NCI-H82 treated with DMSO at 0.1 percent for 48 hours (cell line): Measurements from ENCODE around the gene GSTM4.

Source experiments
- DNase-seq: peaks from one replicate; lab custom pipeline; 2025; ENCODE audit not compliant: unreplicated experiment; lab: John Stamatoyannopoulos, UW

Gene GSTM4

DNA sequence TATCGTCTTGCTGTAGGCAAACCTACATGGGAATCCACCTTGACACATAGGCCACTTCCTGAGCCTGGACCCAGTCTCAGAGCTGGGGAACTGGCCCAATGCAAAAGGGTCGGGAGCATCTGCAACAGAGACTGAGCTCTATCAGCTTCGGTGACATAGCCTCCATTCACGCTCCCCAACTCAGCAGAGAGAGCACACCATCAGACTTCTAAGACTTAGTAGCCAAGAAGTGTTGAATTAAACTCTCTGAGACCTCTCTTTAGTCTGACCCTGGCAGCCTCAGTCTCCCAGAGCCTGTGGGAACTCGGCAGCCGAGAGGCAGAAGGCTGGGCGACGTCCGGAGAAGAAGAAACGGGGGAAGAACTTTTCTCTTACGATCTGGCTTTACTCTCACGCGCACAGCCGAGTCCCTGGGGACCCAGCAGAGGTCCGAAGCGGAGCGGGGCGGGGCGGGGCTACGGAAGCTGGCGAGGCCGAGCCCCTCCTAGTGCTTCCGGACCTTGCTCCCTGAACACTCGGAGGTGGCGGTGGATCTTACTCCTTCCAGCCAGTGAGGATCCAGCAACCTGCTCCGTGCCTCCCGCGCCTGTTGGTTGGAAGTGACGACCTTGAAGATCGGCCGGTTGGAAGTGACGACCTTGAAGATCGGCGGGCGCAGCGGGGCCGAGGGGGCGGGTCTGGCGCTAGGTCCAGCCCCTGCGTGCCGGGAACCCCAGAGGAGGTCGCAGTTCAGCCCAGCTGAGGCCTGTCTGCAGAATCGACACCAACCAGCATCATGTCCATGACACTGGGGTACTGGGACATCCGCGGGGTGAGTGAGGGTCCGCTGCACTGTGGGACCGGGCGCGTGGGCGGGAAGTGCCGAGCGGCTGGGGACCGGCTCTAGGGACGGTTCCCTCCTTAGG, at the start of gene GSTM4:
TSS of gene GSTM4 (plus strand) at position 485 of the 905 bp plus-strand sequence. CDS start at position 776, 291 bp downstream.
- DNase-seq = peak; percentile 43

DNA sequence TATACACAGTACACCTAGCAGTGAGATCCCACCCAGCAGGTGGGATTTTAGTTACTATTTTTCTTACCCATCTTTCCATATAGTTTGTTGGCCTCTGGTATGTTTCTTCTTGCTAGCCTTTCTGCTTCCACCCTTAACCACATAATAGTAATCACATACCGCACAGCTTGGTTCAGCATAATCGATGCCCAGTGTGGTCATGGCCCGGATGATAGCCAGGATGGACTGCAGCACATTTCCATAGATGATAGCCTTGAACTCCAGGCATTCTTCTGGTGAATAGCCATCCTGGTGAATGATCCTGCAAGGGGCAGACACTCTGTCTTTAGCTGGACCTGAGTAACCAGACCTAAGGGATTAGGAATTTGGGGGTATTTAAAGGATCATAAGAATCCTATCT, 46.0 kb upstream of the GSTM4 start:
- no peak for DNase-seq

DNA sequence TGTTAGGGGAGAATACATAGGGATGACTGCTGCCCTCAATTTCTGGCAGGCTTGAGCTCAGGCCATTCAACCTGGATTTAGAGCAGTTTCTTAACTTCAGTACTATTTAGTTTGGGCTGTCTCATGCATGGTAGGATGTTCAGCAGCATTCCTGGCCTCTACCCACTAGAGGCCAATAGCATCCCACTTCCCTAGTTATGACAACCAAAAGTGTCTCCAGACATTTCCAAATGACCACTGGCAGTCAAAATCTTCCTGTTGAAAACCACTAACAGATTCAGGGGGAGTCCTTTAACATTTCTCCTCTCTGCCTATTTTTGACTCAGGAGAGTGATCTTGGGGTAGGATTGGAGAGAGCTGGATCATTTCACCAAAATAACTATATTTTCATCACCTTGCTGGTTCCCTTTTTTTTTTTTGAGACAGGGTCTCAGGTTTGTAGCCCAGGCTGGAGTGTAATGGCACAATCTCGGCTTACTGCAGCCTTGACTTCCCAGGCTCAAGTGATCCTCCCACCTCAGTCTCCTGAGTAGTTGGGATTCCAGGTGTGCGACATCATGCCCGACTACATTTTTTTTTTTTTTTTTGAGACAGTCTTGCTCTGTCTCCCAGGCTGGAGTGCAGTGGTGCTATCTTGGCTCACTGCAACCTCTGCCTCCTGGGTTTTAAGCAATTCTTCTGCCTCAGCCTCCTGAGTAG, 45.1 kb upstream of the GSTM4 start:
- DNase-seq = no peak

DNA sequence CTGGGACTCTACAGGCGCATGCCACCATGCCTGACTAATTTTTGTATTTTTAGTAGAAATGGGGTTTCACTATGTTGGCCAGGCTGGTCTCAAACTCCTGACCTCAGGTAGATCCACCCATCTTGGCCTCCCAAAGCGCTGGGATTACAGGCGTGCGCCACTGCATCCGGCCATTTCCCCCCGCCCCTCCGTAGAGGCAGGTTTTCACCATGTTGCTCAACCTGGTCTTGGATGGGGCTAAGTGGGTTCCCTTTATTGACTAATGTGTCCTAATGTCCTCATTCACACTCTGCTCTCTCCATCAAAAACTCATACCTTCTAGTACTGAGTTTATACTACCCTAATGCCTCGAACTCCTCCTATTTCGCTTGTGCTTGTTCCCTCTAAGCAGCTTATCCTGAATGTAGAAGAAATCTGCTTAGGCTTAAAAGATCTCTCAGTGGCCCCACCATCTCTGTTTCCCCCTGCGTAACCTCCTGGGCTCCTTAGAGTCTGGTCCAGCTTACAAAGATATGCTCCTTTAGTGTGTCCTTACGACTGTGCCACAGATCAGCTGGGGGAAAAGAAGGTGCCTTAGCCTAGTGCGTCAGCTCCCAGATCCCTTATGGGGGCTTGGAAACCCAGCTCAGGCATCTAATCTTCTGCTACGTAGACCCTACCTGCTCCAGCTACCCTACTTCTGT, 44.5 kb upstream of the GSTM4 start:
- DNase-seq = peak; percentile 98

DNA sequence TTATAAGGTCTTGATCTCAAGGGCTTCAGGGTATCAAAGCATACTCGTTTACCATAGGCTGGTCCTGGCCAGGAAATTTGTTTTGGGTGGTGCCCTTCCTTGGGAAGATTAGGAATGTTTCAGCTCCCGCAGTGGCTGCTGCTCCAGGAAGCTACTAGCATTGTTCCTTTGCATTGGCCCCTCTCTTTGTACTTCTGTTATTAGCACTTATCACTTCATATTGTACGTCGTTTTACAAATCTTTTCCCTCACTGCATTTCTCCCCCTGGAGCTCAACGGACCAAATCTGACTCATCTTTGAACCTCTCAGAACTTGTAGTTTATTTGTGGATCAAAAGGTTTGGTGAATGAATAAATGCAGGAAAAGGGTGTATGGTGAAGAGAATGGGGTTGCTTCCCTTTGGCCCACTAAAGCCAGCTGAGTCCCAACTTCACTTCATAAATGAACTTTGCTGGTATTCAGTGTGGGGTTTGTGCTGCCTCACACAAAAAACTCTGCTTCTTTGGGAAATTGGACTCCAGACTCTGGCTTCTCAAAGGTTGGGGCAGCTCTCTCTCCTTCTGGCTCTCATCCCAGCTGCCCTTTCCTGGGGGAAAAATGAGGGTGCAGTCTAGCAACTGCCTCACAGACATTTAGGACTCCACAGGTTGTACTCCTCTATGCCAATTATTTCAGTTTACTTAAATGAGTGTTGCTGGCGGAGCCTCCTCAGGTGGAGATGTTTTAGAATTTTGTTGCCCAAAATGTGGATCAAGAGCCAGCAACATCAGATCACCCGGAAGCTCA, 42.3 kb upstream of the GSTM4 start:
- no peak for DNase-seq

DNA sequence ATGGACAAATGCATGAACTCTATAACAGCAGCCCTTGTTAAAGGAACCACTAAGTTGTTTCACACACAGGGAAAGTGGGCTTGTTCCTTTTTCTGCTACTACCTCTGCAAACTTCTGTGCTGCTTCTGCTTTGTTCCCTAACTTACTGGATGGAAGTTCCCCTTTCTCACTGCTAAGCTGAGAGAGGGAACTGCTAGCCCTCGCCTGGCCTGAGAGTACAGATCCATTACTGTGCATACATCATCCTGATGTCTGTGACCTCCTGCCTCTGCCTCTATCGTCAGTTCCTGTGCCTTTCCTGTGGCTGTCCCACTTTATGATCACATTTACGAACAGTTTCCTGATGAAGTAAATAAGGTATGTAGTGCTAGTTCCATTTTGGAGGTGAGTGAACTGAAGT, 40.0 kb upstream of the GSTM4 start:
- no peak for DNase-seq

DNA sequence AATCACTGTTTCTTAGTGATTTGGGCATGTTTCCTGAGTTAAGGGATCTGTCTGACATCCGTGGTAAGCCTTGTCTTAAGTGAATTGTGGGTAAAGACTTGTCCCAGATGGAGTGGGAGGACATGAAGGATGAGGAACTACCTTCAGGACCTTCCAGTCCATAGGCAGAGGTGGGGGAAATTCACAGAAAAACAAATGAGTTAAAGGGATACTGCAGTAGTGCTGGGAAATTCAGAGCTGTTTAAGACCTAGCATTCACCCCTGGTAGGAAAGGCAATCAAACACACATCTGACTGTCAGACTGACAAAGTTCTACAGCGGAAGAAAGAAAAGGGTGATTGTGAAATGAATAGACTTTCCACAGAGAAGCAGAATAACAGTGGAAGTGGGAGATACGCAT, 39.5 kb upstream of the GSTM4 start:
- DNase-seq = no peak

DNA sequence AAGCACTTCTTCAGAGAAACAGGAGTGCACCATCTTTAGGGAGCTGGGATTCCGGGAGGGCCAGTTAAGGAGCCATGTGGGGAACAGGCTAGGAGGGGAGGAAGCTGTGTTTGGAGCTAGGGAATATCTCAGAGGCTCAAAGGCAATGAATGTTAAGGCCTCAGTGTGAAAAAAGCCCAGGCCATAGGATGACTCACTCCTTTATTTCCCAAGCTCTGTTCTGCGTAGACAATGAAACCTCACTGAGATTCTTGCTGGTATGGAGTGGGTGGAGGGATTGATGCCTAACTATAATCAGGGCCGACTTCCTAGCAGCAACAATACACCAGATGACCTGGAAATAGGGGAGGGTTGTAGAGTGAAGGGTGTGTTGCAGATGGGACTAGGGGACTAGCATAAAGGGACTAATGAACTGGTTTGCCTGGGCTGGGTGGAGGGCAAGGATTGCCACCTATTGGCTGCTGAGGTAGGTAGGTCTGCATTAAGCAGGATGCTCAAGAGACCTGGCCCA, 38.6 kb upstream of the GSTM4 start:
- DNase-seq = no peak

DNA sequence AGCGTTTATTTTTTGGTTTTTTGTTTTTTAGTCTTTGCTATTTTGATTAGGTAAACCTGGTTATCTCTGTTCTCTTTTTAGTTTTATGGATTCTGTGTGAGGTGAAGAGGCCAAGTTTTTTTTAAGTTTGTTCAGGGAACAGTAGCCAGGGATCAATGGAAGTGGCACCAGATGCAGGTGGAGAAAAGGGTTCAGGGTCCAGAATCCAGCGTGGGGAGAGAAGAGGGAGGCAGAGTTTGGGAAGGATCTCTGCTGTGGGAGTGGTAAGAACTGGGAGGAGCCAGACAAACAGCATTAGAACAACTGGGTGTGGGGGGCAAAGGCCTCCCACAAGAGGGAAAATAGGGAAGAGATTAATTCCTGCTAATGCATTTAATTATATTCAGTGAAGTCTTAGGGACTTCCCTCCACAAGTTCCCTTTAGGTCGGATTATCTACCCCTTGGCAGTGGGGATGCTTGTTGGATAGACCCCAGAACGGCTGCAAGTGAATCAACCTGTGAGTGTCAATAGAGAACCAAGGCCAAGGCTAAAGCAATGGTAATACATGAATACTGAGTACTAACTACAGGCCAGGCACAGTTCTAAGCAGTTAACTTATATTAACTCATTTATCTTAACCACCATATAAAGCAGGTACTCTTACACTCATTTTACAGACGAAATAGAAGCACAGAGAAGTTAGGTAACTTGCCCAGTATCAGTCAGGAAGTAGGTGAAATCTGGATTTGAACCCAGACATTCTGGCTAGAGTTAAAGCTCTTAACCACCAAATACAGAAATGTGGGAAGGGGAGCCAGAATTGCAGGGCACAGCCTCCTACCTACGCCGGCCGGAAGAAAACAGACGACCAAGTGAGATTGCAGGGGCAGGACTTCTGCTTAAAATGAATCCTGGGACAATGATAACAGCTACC, 37.0 kb upstream of the GSTM4 start:
- peak; percentile 86 for DNase-seq

DNA sequence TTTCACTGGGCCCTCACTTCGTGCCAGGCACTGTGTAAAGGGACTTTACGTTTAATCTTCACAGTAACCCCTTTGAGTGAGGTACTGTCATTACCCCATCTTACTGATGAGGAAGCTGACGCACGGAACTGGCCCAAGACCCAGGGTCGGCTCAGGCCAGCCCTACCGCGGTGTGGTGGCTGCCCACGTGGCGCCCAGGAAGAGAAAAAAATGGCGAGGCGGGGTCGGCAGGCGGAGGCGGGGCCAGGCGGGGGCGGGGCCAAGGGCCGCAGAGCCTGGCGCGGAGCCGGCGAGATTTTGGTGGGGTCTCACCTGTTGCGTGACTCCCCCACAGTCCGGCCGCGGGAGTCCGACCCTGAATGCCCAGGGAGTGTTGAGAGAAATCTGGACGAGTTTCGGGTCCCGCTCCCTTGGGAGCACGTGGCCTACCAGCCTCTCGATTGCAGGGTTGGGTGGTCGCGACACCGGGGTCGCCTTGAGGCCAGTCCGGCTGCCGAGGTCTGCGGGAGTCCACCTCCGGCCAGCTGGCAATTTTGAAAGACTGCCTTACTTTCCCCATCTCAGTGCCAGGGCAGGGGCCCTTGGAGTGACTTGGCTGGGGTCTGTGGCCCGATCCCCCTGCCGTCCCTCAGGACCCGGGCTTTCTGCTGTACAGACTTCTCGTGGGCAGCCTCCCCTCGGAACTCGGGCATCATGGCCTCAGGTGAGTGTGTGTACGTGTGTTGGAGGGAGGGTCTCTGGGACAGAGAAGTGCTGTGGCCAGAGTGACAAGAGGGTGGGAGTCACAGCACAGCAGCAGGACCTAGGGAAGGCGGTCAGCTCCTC, 36.1 kb upstream of the GSTM4 start, which contains the start of the genes AMPD2 and GNAT2:
TSS of gene AMPD2 (plus strand) at position 262 of the 825 bp plus-strand sequence. CDS start 1,339 bp downstream, outside the sequence.
TSS of gene GNAT2 (minus strand) at position 41 of the 825 bp plus-strand sequence. CDS start 6,746 bp downstream, outside the sequence.
- peak; percentile 46 for DNase-seq

DNA sequence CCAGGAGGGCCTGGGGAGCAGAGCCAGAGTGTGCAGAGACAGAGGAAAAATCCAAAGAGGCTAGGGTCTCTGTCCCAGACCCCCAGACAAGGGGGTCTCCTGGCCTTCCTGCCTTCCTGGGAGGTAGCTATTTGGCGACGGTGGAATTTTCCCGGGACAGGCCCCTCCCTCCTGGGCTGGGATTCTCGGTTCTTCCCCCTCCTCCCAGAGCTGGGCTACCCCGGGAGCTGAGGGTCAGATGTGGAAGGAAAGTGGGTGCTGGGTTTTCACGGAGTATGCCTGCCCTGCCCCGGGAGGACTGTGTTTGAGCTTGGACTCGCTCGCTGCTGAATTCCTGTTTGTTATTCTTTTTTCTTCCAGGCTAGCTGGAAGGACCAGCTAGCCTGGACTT, 35.5 kb upstream of the GSTM4 start:
- no peak for DNase-seq

DNA sequence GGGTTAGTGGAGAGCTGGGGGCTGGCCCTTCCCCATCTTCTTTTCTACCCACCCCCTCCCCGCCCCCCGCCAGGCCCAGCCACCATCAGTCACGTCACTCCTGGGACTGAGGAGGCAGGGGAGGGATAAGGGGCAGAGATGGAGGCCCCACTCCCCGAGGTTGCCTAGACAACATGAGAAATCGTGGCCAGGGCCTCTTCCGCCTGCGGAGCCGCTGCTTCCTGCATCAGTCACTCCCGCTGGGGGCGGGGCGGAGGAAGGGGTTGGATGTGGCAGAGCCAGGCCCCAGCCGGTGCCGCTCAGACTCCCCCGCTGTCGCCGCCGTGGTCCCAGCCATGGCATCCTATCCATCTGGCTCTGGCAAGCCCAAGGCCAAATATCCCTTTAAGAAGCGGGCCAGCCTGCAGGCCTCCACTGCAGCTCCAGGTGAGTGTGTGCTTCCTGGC, 35.0 kb upstream of the GSTM4 start:
- DNase-seq = peak; percentile 68

DNA sequence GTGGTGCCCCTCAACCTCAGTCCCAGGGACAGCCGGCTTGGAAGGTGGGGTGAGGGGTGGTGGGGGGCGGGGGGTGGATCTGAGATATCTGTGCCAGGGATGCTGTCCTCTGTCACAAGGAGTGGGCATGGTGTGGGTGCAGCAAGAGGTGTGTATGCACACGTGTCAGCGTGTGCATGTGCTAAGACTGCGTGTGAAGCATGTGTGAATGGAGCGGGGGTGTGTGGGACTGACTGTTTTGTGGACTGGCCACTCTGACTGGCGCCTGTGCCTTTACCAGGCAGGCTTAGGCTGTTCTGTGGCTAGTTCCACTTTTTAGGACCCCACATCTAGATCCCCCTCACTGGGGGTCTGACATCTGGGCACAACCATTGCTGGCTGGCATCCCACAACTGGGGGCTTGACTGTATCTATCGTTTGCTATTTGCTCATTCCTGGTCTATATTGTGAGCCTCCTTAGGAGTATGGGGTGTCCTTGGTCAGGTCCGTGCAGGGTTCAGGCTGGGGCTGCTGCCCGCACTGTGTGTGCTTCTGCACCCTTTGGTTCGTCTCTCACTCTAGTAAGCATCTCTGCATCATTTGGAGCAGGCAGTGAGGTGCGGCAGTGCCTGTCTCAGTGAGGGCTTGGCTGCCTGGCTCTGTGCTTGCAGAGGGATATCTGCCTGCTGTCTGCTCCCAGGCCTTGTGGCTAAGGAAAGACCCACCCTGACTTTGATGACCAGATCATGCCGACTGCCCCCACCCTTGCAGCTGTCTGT, 34.3 kb upstream of the GSTM4 start:
- no peak for DNase-seq

DNA sequence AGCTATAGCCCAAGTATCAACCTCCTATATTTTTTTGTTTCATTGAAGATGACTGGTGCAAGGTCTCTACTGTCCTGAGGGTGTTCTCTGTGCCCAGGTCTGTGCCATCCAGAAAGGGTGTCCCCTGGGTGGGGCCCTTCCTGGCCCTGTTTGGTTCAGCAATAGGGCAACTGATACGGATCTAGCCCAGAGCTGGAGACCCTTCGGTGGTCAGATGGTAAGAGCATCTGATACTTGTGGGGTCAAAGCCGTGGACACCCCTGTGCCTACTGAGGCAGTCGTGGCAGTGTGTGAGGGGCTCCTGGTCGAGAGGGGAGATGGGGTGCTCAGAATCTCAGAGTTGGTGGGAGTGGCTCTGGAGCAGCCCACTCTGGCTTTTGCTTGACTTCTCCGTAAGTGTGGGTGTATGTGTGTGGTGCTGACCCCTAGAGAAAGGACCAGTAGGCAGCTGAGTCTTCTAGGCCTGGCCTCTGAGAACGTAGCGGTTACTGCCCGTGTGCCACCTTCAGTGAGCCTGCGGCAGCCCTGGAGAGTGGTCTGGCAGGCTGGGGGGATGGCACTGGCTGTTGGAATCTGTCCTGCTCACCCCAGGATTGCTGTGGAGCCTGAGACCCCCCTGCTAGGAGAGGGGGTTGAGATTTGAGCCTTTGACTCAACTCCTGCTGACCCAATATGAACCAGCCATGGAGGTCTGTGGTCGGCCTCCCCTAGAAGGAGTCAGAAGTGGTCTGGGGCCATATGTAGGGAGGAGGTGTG, 33.6 kb upstream of the GSTM4 start:
- DNase-seq = no peak

DNA sequence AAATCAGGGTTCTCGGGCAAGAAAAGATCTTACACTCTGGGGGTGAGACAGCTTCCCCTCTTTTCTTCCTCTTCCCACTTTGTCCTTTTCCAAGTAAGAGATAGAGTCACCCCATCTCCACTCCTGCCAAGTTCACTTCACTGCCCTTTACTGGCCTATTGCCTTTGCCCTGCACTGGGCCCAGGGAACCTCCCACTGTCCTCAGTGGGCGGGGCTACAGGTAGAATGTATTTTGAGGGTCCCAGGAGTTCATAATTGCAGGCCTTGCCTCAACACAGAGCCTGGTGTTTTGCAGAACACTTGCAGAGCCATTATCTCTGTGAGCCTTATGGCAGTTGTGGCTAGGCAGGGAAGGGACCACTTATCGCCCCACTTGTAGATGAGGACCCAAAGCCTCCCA, 33.0 kb upstream of the GSTM4 start:
- DNase-seq = no peak

DNA sequence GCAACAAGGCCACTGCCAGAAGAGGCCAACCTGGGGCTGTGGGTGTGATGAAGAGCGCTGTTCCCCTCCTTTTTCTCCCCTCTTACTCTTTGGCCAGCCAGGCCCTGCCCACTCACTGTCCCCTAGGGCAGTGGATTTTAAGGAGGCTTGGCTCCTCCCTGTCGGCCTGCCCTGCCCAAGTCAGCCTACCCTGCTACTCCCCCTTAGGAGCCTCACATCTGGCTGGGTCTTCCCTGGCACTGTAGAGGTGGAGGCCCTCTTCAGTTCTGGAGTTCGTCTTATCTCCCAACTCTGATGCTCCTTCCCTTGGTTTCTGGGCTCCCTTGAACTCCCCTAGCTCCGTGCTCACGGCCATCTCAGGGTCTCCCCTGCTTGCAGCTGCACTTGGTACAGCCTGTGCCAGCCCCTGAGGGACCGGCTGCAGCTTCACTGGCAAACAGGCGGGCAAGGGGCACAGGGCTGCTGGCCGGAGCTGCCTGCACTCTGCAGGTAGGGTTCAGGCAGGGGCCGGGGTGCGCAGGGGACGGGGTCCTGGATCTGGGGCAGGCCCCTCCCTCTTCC, 32.2 kb upstream of the GSTM4 start:
- DNase-seq = no peak
